K562 (cell line): ENCODE data around the gene ZNF350. TPM values are rescaled to one million over a fixed set of nuclear protein-coding genes. Genes with fewer than 3 reads are reported as not detected.

Source experiments
- ARHGAP35 ChIP-seq: fragments of 450-650 bp; IDR thresholded peaks from 2 replicates; pipeline ENCODE4 v1.6.1; 2018; ENCODE audit not compliant: partially characterized antibody
- DNMT1 ChIP-seq: fragments of 450-650 bp; IDR thresholded peaks from 2 replicates; pipeline ENCODE4 v1.6.1; 2016; ENCODE audit warnings: antibody characterized with exemption, mild to moderate bottlenecking
- EHMT2 ChIP-seq: fragments of 450-650 bp; IDR thresholded peaks from 2 replicates; pipeline ENCODE4 v1.6.1; 2018; ENCODE audit warnings: antibody characterized with exemption
- MAZ ChIP-seq, 2 experiments: fragments of 450-650 bp in 1 of 2; sonication (generic) in 1 of 2; formaldehyde crosslinking; IDR thresholded peaks in 1 of 2; conservative IDR thresholded peaks in 1 of 2; 2 replicates each; pipeline versions ENCODE4 v1.4.0 to v1.5.0; 2020; ENCODE audit warnings: mild to moderate bottlenecking in 1 of 2, missing genetic modification reagents in 1 of 2
- NCOA1 ChIP-seq: fragments of 450-650 bp; IDR thresholded peaks from 2 replicates; pipeline ENCODE4 v1.6.1; 2016; ENCODE audit warnings: low read depth
- PHB2 ChIP-seq: fragments of 450-650 bp; IDR thresholded peaks from 2 replicates; pipeline ENCODE4 v1.6.1; 2017; ENCODE audit warnings: low read depth
- PML ChIP-seq: IDR thresholded peaks from 2 replicates; pipeline ENCODE4 v1.6.1; 2012; ENCODE audit warnings: low read length, inconsistent platforms
- SETDB1 ChIP-seq: IDR thresholded peaks from one replicate; pipeline ENCODE4 v1.6.1; 2012; ENCODE audit warnings: low read length, control low read depth, inconsistent platforms
- SLC30A9 ChIP-seq: fragments of 250-450 bp; sonication (Bioruptor Pico); IDR thresholded peaks from 2 replicates; pipeline ENCODE4 v1.8.0; 2022; ENCODE audit warnings: mild to moderate bottlenecking, moderate library complexity
- STAG1 ChIP-seq: sonication (generic); formaldehyde crosslinking; IDR thresholded peaks from 2 replicates; pipeline ENCODE4 v1.5.0; 2020; ENCODE audit warnings: missing genetic modification reagents, borderline replicate concordance
- STAT5B ChIP-seq: fragments of 250-450 bp; sonication (Bioruptor Pico); IDR thresholded peaks from 2 replicates; pipeline ENCODE4 v1.8.0; 2021; ENCODE audit warnings: mild to moderate bottlenecking, inconsistent platforms
- TAF9B ChIP-seq: fragments of 450-650 bp; IDR thresholded peaks from 2 replicates; pipeline ENCODE4 v1.6.1; 2018; ENCODE audit warnings: mild to moderate bottlenecking; ENCODE audit not compliant: partially characterized antibody
- ZNF57 ChIP-seq: fragments of 450-650 bp; formaldehyde crosslinking; IDR thresholded peaks from 2 replicates; pipeline ENCODE4 v1.4.0; 2020; ENCODE audit warnings: mild to moderate bottlenecking, moderate library complexity
- ZNF778 ChIP-seq: fragments of 450-650 bp; formaldehyde crosslinking; IDR thresholded peaks from 2 replicates; pipeline ENCODE4 v1.4.0; 2020; ENCODE audit warnings: mild to moderate bottlenecking, moderate library complexity
- polyA plus RNA-seq, 8 experiments: library from polyadenylated mRNA; depleted of rRNA in 4 of 8; stranded (reverse) in 5 of 8; unstranded in 3 of 8; fragments of >200 nt; fragmentation: Nextera tagmentation in 2 of 8; fragmentation: Illumina TruSeq in 1 of 8; extraction: Ambion mirVana in 2 of 8; extraction: Trizol in 1 of 8; gene quantifications; 2 replicates each; pipeline versions ENCODE4 v1.2.1 to v1.2.3, GENCODE V29; 2011 to 2014; ENCODE audit warnings: inconsistent platforms in 1 of 8, missing spikeins in 1 of 8
- total RNA-seq, 7 experiments: library from RNA; depleted of rRNA in 6 of 7; stranded (reverse); fragments of >200 nt in 6 of 7; fragmentation: Illumina TruSeq in 2 of 7; extraction: Trizol in 2 of 7; gene quantifications; 2 replicates each; pipeline versions ENCODE4 v1.2.1 to v1.2.3, GENCODE V29; 2011 to 2021; ENCODE audit warnings: low replicate concordance in 1 of 7
- TF ChIP-seq, protein P1 (sequence below): conservative IDR thresholded peaks from 2 replicates; pipeline ENCODE4 v1.6.1; 2011; ENCODE audit warnings: low read depth, mild to moderate bottlenecking, low read length; ENCODE audit not compliant: control insufficient read depth
- TF ChIP-seq, protein P2 (sequence below): sonication (generic); formaldehyde crosslinking; IDR thresholded peaks from 2 replicates; pipeline ENCODE4 v1.8.0; 2023; ENCODE audit warnings: mild to moderate bottlenecking, missing genetic modification reagents
- TF ChIP-seq, protein P3 (sequence below): fragments of 450-650 bp; formaldehyde crosslinking; IDR thresholded peaks from 2 replicates; pipeline ENCODE4 v1.4.0; 2022; ENCODE audit warnings: missing genetic modification characterization
- TF ChIP-seq, protein P4 (sequence below): fragments of 250-450 bp; sonication (Bioruptor Pico); IDR thresholded peaks from 2 replicates; pipeline ENCODE4 v1.5.0; 2021
- TF ChIP-seq, protein P5 (sequence below), 2 experiments: fragments of 450-650 bp; IDR thresholded peaks; 2 replicates each; pipeline ENCODE4 v1.6.1; 2016

Gene ZNF350
- total and polyA plus RNA-seq, 9 of the 15 experiments (the other 6 are each of a cell fraction or from before 2014, with no cell fraction given): 1.7 to 4.8 (median 2.9) TPM

DNA sequence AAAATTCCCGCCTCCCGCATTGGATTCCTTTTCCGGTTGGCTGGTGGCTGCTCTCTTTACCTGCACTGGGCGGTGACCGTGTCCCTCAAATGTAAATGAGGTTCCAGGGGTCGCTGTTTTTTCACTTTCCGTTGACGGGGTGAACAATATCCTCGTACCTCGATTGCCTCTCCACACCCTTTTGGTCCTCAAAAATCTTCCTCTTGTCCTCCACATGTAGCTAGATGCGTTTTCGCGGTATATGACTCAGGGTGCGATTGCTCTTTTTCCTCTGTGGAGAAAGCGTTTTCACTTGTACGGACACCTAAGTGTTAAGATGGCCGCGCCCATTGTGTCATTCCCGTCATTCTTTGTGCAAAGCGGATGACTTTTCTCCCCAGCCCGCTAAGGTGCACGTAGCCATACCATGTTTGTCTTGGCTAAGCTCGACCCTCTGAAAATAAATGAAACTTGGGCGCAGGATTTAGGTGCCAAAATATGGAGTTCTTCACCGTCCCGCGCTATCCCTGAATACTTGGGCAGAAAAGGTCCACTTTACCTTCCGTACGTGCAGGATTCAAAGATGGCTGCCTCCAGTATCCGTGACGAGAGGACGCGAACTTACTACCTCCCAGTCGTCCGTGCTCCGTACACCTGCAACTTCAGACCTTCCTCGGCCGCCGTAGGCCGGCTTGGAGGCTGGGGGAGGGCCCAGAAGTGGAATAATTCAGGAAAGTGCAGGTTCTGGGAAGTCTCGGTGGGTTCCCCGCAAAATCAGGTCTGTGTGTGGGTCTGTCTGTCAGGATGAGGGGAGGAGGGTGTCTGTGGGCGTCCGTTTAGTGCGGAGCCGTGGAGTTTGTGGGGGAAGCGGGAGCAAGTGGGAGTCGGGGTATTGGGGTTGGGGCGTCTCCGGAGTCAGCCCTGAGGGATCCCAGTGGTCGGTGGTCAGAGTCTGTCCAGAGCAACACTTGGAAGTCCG, 59.6 kb downstream of the ZNF350 start, which contains the start of gene ZNF613 (continued):
- TF ChIP-seq, protein P1, sequence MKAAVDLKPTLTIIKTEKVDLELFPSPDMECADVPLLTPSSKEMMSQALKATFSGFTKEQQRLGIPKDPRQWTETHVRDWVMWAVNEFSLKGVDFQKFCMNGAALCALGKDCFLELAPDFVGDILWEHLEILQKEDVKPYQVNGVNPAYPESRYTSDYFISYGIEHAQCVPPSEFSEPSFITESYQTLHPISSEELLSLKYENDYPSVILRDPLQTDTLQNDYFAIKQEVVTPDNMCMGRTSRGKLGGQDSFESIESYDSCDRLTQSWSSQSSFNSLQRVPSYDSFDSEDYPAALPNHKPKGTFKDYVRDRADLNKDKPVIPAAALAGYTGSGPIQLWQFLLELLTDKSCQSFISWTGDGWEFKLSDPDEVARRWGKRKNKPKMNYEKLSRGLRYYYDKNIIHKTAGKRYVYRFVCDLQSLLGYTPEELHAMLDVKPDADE: 0 out of 2 replicates have a peak, but pooled peaks have one; percentile 34
- no peak for TF ChIP-seq STAT5B (CRISPR knock-in tag)
- TF ChIP-seq ZNF778 (CRISPR knock-in tag): no peak
- no peak for TF ChIP-seq ZNF57 (CRISPR knock-in tag)
- no peak for TF ChIP-seq STAG1 (CRISPR knock-in tag)
- no peak for TF ChIP-seq SLC30A9 (CRISPR knock-in tag)
- TF ChIP-seq PML: no peak
- TF ChIP-seq MAZ (CRISPR knock-in tag; conservative IDR thresholded peaks at IDR 0.05 in 1 of 2, IDR thresholded peaks at IDR 0.05 in 1 of 2): peak in 1 of 2 experiments; percentile 44; a peak in 2 of 4 replicates
- TF ChIP-seq, protein P2, sequence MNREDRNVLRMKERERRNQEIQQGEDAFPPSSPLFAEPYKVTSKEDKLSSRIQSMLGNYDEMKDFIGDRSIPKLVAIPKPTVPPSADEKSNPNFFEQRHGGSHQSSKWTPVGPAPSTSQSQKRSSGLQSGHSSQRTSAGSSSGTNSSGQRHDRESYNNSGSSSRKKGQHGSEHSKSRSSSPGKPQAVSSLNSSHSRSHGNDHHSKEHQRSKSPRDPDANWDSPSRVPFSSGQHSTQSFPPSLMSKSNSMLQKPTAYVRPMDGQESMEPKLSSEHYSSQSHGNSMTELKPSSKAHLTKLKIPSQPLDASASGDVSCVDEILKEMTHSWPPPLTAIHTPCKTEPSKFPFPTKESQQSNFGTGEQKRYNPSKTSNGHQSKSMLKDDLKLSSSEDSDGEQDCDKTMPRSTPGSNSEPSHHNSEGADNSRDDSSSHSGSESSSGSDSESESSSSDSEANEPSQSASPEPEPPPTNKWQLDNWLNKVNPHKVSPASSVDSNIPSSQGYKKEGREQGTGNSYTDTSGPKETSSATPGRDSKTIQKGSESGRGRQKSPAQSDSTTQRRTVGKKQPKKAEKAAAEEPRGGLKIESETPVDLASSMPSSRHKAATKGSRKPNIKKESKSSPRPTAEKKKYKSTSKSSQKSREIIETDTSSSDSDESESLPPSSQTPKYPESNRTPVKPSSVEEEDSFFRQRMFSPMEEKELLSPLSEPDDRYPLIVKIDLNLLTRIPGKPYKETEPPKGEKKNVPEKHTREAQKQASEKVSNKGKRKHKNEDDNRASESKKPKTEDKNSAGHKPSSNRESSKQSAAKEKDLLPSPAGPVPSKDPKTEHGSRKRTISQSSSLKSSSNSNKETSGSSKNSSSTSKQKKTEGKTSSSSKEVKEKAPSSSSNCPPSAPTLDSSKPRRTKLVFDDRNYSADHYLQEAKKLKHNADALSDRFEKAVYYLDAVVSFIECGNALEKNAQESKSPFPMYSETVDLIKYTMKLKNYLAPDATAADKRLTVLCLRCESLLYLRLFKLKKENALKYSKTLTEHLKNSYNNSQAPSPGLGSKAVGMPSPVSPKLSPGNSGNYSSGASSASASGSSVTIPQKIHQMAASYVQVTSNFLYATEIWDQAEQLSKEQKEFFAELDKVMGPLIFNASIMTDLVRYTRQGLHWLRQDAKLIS: 0 out of 2 replicates have a peak, but pooled peaks have one; percentile 24
- TF ChIP-seq PHB2: no peak
- TF ChIP-seq ARHGAP35: no peak
- no peak for TF ChIP-seq TAF9B
- TF ChIP-seq NCOA1: peak; percentile 52; the same call in 1 of the 2 replicates
- no peak for TF ChIP-seq SETDB1
- TF ChIP-seq, protein P3, sequence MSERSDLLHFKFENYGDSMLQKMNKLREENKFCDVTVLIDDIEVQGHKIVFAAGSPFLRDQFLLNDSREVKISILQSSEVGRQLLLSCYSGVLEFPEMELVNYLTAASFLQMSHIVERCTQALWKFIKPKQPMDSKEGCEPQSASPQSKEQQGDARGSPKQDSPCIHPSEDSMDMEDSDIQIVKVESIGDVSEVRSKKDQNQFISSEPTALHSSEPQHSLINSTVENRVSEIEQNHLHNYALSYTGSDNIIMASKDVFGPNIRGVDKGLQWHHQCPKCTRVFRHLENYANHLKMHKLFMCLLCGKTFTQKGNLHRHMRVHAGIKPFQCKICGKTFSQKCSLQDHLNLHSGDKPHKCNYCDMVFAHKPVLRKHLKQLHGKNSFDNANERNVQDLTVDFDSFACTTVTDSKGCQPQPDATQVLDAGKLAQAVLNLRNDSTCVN: no peak
- TF ChIP-seq DNMT1: no peak
- TF ChIP-seq, protein P4, sequence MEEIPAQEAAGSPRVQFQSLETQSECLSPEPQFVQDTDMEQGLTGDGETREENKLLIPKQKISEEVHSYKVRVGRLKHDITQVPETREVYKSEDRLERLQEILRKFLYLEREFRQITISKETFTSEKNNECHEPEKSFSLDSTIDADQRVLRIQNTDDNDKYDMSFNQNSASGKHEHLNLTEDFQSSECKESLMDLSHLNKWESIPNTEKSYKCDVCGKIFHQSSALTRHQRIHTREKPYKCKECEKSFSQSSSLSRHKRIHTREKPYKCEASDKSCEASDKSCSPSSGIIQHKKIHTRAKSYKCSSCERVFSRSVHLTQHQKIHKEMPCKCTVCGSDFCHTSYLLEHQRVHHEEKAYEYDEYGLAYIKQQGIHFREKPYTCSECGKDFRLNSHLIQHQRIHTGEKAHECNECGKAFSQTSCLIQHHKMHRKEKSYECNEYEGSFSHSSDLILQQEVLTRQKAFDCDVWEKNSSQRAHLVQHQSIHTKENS (CRISPR knock-in tag): no peak
- no peak for TF ChIP-seq EHMT2
- TF ChIP-seq, protein P5, sequence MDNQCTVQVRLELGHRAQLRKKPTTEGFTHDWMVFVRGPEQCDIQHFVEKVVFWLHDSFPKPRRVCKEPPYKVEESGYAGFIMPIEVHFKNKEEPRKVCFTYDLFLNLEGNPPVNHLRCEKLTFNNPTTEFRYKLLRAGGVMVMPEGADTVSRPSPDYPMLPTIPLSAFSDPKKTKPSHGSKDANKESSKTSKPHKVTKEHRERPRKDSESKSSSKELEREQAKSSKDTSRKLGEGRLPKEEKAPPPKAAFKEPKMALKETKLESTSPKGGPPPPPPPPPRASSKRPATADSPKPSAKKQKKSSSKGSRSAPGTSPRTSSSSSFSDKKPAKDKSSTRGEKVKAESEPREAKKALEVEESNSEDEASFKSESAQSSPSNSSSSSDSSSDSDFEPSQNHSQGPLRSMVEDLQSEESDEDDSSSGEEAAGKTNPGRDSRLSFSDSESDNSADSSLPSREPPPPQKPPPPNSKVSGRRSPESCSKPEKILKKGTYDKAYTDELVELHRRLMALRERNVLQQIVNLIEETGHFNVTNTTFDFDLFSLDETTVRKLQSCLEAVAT (IDR thresholded peaks at IDR 0.05): peak in 1 of 2 experiments; percentile 93; a peak in 2 of 4 replicates
